G401.6 (cell line): ENCODE data around the gene EFNA5.

Source experiments
- FAIRE-seq: peaks from 2 replicates; lab custom pipeline; 2012; peaks lifted over from hg19 to GRCh38; lab: Jason Lieb, UNC

The EFNA5 gene

GRCh38 chr5:107425541-107426031 is 245.2 kb downstream of the EFNA5 start:
- FAIRE-seq = no peak

GRCh38 chr5:107424491-107424890 is 246.2 kb downstream of the EFNA5 start:
- FAIRE-seq = no peak

GRCh38 chr5:107422494-107422893 is 248.2 kb downstream of the EFNA5 start:
- FAIRE-seq = no peak

- FAIRE-seq = no peak
These were observed 251.2 kb downstream of the EFNA5 start for GRCh38 chr5:107419498-107419897.

- FAIRE-seq = no peak
These were observed 251.8 kb downstream of the EFNA5 start for GRCh38 chr5:107418902-107419301.

- no peak for FAIRE-seq
These were observed 252.7 kb downstream of the EFNA5 start for GRCh38 chr5:107418071-107418470.

- FAIRE-seq = no peak
These were observed 255.0 kb downstream of the EFNA5 start for GRCh38 chr5:107415762-107416161.

- FAIRE-seq = no peak
These were observed 255.9 kb downstream of the EFNA5 start for GRCh38 chr5:107414802-107415201.

- FAIRE-seq = no peak
These were observed 257.0 kb downstream of the EFNA5 start for GRCh38 chr5:107413754-107414153.

- no peak for FAIRE-seq
These were observed 262.2 kb downstream of the EFNA5 start for GRCh38 chr5:107408564-107408963.

GRCh38 chr5:107407713-107408298 is 262.9 kb downstream of the EFNA5 start:
- FAIRE-seq = no peak

GRCh38 chr5:107404595-107405374 is 266.0 kb downstream of the EFNA5 start:
- FAIRE-seq = no peak

- FAIRE-seq = no peak
These were observed 267.3 kb downstream of the EFNA5 start for GRCh38 chr5:107403228-107403953.

- no peak for FAIRE-seq
These were observed 268.1 kb downstream of the EFNA5 start for GRCh38 chr5:107402434-107403227.

GRCh38 chr5:107401470-107402122 is 269.1 kb downstream of the EFNA5 start:
- FAIRE-seq = no peak

- FAIRE-seq = no peak
These were observed 270.4 kb downstream of the EFNA5 start for GRCh38 chr5:107400328-107400727.

GRCh38 chr5:107398703-107399102 is 272.0 kb downstream of the EFNA5 start:
- FAIRE-seq = no peak

- no peak for FAIRE-seq
These were observed 274.4 kb downstream of the EFNA5 start for GRCh38 chr5:107396351-107396690.

- FAIRE-seq = no peak
These were observed 274.9 kb downstream of the EFNA5 start for GRCh38 chr5:107395632-107396350.

- no peak for FAIRE-seq
These were observed 276.9 kb downstream of the EFNA5 start for GRCh38 chr5:107393851-107394250.

- no peak for FAIRE-seq
These were observed 278.9 kb downstream of the EFNA5 start for GRCh38 chr5:107391787-107392186.
